GM21381 (cell line): ENCODE measurements around the gene KCNQ1OT1.

Source experiments
- ATAC-seq: cut with Tn5 transposase; IDR thresholded peaks from one replicate; pipeline ENCODE4 v1.9.1; 2021; ENCODE audit warnings: mild to moderate bottlenecking, moderate library complexity; ENCODE audit not compliant: unreplicated experiment

KCNQ1OT1 gene

DNA sequence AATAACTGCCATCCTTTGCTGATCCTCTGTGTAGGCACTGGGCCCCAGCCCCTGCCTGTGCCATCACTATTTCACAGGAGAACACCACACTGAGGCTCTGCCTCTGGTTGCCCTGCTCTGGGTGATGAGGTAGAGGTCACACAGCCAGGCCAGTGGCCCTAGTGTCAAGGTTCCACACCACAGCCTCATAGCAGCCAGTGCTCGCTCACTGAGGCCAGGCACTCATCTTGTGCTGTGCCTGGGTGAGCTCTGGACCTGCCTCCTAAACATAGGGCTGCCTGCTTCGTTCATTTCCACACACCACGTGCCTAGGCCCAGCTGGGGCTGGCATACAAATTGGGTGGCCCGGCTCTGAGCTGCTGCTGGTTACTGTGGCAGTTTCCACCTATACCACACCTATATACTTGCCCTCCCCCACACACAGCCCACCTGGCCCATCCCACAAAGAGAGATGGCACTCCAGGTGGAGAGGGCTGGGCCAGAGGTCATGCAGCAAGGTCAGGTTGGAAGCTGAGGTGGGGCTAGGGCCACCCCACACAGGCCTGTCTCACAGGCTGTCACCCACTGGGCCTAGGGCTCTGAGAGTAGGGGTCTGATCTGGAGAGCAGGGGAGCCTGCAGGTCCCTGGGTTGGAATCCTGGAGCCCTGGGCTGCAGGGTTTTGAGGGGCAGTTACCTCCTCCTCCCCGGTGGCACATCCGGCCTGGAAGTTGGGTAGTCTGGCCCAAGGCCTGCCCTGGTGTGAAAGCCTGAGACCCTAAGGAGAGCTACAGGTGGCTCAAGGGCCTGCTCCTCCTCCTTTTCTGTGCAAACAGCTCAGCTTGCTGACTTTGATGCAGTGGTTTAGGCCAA is 11.2 kb downstream of the KCNQ1OT1 start:
- ATAC-seq, result no peak

DNA sequence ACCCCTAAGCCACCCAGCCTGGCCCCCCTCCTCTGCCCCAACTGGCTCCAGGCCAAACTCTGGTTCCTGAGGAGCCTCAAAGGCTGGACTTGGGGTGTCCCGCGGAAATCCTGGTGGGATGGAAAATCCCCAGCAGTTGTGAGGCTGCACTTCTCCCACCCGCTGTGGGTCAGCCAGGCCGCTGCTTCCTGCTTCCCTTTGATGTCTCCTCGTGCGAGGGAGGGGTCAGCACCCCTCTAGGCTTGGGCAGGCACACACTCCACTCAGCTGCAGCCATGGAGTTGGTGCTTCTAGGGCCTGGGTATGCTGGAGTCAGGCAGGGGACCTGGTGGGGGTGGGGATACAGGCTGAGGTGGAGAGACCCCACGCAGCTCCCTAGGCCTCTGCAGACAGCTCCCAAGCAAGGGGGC is 12.0 kb downstream of the KCNQ1OT1 start:
- ATAC-seq, result no peak

DNA sequence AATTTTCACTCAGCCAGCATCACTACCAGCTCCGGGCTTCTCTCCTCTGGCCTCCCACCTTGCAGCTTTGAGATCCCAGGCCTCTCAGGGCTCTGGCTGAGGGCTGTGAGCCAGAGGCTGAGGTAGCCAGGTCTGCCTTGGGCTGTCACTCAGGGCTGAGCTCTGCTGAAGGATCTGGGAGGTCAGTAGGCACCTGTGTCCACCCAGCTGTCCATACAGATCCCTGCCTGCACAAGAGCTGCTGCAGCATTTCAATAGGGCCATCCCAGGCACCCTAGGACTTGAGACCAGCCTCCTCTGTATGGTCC is 12.6 kb downstream of the KCNQ1OT1 start:
- ATAC-seq, result no peak

DNA sequence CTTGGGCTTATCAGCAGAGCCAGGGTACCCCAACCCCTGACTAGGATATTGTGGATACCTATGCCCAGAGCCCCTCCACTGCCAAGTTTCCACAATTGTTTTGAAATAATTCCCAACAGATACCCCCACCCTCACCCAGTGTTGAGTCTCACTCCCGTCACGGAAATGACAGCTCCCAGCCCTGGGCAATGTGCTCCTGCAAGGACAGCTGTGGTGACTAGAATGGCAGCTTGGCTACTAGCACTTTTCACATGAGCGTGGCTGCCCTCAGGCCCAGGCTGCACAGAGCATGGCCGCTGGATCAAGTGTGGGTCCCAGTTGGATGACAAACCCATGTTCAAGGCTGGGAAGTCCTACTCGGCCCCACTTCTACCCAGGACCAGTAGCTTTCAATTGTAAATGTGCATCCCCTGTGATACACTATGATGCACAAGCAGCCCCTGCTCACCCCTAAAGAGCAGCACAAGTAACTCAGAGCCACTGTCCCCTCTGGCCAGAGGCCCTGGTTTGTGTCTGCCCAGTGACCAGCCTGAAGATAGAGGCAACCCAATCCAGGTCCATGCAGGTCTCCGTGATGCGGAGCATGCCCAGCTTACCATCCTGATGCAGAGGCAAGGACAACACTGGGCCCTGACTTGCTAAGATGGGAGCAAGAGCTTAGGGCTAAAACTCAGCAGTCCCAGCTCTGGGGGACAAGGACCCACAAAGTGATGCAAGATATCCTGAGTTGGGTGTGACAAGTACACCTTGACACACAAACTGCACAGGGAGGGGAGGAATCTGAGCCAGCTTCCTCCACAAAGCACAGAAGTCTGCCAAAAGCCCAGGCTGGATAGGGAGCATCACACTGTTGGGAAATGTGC is 13.2 kb downstream of the KCNQ1OT1 start:
- ATAC-seq, result no peak

DNA sequence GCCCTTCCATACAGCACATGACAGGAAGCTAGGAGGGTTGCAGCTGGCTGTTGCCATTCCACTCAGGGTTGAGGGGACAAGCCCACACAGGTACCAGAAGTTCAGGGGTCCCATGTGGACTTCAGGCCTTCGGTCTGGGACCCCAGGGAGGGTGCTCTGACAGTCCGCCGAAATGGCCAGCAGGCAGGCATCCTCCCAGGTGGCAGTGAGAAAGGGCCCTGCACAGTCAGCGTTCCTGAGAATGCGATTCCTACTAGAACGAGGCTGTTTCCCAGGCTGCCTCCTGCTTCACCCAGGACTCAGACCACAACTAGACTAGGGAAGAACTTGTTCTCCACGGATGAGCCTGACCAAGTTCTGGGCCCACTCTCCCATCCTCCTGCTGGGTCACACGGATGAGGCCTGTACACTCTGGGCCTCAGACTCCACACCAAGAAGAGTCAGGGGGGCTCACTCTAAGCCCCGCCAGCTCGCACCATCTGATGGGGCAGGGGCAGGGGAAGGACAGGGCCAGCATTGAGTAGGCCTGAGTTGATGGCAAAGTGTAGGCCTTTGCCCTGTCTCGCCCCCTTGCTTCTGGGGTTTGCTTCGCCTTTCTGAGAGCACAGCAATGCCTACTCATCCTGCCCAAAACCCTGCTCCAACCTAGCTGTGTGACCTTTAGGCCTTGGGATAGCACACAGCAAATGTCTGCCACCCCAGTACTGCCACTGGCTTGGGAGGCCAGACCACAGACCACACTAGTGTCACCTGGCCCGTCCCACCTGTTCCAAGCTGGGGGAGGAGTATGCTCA is 14.0 kb downstream of the KCNQ1OT1 start:
- ATAC-seq, result no peak

DNA sequence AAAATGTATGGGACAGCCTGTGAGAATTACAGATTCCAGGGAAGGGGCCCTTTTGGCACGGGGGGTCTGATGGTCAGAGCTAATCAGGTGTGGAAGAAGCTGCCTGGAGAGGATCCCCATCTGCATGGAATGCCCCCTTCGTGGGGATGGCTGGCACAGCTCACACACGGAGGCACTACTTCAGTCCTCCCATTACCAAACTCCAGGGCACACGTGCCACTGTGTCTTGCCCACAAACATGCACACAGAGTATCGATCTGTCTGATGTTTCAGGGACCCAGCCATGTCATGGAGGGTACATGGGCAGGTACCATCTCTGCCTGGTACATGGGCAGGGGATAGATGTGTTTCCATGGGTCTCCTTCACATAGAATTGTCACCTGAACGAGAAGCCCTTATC is 14.7 kb downstream of the KCNQ1OT1 start:
- no peak for ATAC-seq

DNA sequence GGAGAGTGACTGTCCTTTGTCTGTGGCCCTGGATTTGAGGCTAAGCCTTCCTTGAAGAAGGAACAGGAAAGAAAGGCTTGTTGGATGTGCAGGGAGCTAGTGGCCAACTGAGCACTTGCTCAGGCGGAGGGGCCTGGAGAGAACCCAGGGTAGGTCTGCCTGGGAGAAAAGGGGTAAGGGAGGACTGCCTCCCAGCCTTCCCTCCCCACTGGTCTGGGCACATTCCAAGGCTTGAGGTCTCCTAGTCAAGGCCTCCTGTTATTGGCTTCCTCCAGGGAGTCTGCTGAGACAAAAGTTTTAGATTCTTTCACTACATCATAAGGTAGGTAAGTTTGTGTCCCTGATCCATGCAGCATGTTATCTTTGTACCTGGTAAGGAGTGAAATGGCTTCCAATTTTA is 15.2 kb downstream of the KCNQ1OT1 start:
- ATAC-seq, result no peak

DNA sequence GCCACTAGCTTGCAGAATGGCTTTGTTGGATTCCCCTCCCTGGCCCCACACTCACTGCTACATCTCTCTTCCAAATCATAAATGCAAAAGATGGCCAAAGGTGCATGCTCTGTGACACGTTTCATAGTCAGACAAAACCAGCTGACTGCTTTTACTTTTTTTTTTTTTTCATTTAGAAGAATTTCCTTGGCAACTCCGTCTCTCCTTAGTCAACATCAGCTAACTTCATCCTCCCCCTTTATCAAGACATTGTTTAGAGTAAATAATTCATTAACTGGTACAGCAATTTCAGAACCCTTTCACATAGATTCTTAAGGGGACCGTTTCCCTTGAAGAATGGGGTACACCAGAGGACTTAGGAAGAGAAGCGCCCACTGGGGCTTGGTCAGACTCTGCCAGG is 16.0 kb downstream of the KCNQ1OT1 start:
- no peak for ATAC-seq

DNA sequence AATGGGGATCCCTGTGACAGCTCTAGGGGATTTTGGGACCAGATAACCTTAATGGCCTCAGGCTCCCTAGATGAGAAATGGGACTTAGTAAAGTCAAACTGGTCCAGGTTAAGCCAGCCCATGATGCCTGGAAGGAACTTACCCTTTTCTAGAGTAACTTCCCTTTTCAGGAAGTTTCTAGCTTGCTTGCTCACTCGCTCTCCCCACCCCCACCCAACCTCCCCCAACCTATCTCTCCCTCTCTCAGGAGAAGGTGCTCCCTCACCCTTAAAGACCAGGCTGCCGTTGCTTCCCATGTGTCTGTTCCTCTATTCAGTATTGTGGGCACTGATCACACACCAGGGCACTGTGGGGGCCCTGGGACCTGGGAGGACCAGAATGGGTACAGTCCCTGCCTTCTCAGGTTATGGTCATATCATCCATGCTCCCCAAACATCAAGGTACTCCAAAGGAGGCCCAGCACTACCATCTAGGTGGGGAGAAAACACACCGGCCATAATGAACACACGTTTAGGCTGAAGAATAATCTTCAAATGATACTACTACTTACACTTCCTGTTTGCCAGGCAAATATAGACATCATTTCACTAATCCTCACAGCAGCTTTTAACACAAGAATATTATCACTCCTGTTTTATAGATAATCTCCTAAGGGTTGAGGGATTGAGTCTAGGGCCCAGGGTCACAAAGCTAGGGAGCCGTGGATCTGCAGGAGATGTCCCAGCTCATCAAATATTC is 18.2 kb downstream of the KCNQ1OT1 start:
- no peak for ATAC-seq

DNA sequence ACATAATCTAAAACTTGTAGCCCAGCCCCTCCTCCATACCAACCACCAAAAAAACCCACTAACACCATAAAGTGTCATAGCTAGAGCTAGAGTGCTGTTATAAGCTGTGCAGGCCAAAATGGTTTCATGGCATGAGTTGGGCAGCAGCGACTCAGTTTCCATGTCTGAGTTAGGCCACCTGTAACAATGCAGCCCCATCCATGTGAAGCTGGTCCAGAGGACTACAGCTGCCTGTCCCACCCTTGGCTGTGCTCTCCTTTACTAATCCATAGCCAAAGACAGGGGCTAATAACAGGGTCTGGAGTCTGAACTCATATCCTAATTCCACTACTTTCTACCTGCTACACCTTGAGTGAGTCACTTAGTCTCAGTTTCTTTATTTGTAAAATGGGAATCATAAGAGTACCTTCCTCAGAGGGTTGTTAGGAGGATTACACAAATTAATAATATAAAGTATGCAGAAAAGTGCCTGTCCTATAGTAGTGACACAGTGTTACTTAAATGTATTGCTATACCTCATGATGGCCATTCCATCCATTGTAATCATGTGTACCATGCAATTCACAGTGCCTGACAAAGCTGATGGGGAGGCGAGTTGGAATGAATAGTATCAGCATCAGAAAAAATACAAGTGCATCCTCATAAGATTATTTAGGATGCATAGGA is 20.6 kb downstream of the KCNQ1OT1 start:
- ATAC-seq, result no peak

DNA sequence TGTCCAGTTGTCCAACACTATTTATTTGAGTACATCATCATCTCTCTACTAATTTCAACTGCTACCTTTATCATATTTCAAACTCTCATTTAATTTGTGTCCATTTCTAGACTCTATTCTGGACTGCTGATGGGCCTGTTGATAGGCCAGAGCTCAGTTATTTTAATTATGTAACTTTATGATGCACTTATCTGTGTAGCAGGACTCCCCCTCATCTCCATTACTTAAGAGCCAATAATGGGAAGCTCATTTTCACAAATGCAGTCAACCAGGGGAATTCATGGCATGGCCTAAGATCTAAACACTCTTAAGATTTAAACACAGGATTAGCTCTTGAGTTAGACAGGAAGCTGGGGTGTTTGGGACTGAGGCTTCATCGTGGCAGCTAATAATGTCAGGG is 21.4 kb downstream of the KCNQ1OT1 start:
- no peak for ATAC-seq

DNA sequence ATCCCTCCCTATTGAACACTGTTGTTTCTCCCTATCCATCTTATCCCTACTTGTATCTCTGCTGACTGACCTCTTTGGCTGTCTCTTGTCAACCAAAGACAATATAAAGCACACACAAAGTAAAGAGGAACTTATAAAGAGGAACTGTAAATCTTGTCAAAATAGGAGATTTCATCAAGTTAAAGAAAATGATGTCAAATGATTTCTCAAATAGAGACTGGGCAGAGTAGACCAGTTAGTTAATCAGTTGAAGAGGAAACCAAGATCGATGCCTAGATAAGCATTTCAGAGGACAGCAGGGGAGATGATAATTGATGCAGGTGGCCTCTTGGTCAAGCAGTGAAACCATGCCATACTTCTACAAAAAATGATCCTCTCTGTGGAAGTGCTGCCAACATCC is 22.7 kb downstream of the KCNQ1OT1 start:
- no peak for ATAC-seq

DNA sequence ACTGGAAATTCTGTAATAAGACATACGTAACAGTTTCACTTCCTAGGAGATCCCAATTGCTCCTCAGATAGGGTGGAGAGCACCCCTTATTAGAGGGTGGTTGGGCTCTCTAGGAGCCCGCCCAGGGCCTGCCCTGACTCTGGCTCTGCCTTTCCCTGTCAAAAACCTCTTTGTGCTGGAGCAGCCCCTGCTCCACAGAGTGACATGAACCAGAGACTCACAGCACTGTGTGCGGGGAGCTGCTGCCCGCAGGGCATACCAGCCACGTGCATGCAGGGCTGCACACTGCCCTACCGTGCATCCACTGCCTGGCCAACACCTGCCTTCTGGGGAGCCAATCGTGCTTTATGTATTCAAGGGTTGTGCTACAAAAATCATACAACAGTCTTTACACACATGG is 24.3 kb downstream of the KCNQ1OT1 start:
- no peak for ATAC-seq

DNA sequence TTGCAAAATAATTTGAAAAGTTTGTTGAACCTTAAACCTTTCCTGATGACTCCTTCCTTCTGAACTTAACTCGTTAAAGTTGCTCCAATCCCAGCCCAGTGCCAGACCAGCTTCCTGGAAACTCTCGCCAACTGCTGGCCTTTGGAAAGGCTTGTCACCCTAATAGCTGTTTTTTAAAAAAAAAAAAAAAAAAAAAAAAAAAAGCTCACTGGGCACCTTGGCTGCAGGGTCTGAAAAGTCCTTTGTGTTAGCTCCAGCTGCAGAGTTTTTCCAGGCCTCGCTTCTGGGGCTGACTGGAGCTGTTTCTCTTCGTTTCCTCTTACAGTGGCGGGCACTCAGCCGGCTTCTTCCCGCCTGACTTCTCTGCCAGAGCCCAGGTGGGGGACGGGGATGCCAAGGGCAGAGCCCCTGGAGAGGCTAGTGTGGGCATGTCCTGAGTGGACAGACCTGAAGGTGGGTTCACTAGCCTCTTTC is 25.1 kb downstream of the KCNQ1OT1 start:
- ATAC-seq, result no peak

DNA sequence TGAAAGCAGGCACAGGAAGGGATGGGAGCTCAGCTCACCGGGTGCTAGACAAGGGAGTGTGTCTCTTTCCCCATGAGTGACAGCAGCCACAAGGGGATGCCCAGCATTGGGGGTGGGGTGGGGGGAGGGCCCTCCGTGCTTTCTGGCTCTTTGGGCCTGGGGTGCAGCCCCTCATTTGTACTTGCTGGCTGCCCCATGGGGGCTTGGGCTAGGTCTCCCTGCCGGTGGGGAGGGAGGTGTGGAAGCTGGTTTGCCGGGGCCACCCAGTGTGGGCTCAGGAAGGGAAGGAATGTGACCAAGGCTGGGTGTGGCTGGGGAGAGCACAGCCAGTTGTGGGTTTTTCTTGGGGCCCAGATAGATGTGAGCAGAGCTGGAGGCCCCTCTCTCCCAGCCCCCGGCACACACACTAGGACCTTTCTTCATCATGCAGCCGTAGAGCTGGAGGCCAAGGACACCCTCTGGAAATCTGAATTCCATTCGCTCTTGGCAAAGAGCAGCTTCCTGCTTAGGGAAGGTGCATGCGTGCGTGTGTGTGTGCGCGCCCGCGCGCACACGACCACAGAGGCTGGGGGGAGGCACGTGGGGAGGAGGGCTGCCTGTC is 25.8 kb downstream of the KCNQ1OT1 start:
- ATAC-seq, result no peak

DNA sequence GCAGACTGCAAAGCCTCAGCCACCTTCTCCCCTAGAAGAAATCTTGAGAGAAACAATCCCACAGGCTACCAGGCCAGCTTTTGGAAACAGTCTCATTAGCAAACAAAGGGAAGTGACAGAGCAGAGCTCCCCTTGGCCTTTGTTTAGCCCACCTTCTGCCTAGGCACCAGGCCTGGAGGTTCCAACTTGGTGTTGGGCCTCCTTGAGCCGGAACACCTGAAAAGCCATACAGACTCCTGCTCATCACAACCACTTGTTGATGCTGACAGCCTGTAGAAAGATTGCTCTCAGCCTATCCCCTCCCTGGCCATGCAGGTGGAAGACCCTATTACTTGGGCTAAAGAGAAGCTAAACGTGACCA is 26.6 kb downstream of the KCNQ1OT1 start:
- ATAC-seq, result no peak

DNA sequence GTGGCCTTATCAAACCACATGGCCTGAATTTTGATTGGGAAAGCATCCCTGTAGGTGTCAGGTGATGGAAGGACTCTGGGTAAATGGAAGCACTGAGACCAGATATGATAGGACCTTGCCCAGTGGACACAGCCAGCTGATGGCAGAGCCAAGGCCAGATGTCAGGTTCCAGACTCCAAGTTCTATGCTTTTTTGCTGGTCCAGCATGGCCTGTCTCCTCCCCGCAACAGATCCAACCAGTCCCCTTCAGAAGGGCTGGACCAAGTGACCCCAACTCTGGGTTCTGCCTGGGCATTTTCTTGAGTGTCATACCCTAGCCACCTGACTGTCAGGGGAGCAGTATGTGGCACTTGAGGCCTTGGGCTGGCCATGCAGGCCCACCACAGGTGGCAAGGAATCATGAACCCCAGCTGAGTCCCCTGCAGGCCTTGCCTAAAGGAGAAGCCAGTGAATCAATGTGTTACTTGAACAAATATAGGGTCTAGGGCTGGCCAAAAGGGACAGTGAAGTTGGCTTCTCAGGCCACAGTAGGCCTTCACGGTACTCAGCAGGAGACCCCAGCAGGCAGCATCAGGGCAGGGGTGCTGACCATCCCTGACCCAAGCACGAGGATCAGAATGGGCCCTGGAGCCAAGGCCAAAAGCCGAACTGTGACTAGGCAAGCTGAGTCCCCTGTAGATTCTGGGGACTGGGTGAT is 27.1 kb downstream of the KCNQ1OT1 start:
- ATAC-seq, result no peak

DNA sequence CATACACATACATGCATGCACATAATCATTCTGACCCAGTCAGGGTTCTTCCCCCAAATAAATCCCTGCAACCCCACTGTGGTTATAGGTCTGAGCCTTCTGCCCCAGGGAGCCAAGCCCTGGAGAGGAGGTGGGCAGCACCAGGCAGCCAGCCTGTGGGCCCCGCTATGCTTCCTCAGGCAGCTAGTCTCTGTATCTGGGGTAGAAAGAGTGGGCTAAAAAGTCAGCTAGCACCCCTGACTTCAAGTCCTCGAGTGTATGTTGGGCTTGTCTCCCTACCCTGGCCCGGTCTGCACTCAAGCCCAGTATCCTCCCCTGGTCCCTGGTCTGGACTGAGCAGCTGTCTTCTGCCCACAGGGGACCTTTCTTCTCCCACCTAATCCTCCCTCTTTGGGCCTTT is 28.0 kb downstream of the KCNQ1OT1 start:
- no peak for ATAC-seq

DNA sequence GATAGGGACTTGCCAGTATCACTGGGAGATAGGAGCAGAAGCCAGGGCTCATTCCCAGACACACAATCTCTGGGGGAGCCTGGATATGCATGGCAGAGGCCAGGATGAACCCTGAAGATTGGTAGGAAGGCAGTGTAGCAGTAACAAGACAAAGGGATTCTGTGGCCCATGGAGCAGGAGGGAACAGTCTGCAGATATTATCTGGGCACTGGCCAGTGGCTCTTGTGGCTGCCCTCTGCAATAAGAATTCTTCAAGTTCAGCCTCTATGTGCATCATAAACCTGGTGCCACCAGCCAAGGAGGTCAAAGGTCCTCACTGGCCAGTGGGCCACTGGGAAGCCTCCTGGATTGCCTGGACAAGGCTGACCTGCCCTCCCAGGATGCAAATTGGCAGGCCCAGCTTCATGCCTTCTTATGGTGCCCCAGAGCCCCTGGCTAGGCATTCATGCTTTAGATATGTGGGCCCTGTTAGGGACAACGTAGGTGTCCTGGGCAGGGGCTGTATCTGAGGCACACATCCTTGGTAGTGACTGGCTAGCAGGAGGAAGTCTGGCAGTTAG is 29.2 kb downstream of the KCNQ1OT1 start:
- ATAC-seq, result no peak
